GM23248 (cell line): ENCODE results near the gene TTC39A. TPM values are rescaled to one million over a fixed set of nuclear protein-coding genes. Genes with fewer than 3 reads are reported as not detected.

Experiments
- DNase-seq: peaks from one replicate; pipeline ENCODE4 v3.0.0-alpha.2; 2015
- H2AFZ ChIP-seq: fragments of 200-600 bp; sonication (generic); 2 replicates; pipeline ENCODE4 v1.6.1; 2016; ENCODE audit warnings: antibody characterized with exemption
- H3F3A ChIP-seq: fragments of 200-600 bp; sonication (generic); 2 replicates; pipeline ENCODE4 v1.6.1; 2016; ENCODE audit warnings: mild to moderate bottlenecking, antibody characterized with exemption, mixed run types; ENCODE audit not compliant: insufficient read depth
- H3K27ac ChIP-seq: fragments of 200-600 bp; sonication (generic); 2 replicates; pipeline ENCODE4 v1.5.1; 2016; ENCODE audit warnings: mild to moderate bottlenecking
- H3K27me3 ChIP-seq: fragments of 200-600 bp; sonication (generic); replicated peaks from 2 replicates; pipeline ENCODE4 v1.6.1; 2016; ENCODE audit warnings: mild to moderate bottlenecking; ENCODE audit not compliant: insufficient read depth
- H3K36me3 ChIP-seq: fragments of 200-600 bp; sonication (generic); 2 replicates; pipeline ENCODE4 v1.6.1; 2016; ENCODE audit warnings: low read depth, mild to moderate bottlenecking
- H3K4me1 ChIP-seq: fragments of 200-600 bp; sonication (generic); 2 replicates; pipeline ENCODE4 v1.6.1; 2016; ENCODE audit warnings: mild to moderate bottlenecking; ENCODE audit not compliant: insufficient read depth
- H3K4me2 ChIP-seq: fragments of 200-600 bp; sonication (generic); one replicate; pipeline ENCODE4 v1.6.1; 2016; ENCODE audit warnings: mild to moderate bottlenecking; ENCODE audit not compliant: unreplicated experiment
- H3K4me3 ChIP-seq: fragments of 200-600 bp; sonication (generic); 2 replicates; pipeline ENCODE4 v1.5.1; 2016; ENCODE audit warnings: mild to moderate bottlenecking
- H3K79me2 ChIP-seq: fragments of 200-600 bp; sonication (generic); 2 replicates; pipeline ENCODE4 v1.6.1; 2016; ENCODE audit warnings: mild to moderate bottlenecking; ENCODE audit not compliant: insufficient read depth
- H3K9ac ChIP-seq: fragments of 200-600 bp; sonication (generic); 2 replicates; pipeline ENCODE4 v1.6.1; 2016; ENCODE audit warnings: mild to moderate bottlenecking
- H3K9me2 ChIP-seq: fragments of 200-600 bp; sonication (generic); 2 replicates; pipeline ENCODE4 v1.6.1; 2016; ENCODE audit warnings: mixed run types, mild to moderate bottlenecking, moderate library complexity; ENCODE audit not compliant: insufficient read depth
- H3K9me3 ChIP-seq: fragments of 200-600 bp; sonication (generic); one replicate; pipeline ENCODE4 v1.6.1; 2017; ENCODE audit warnings: low read depth
- H4K20me1 ChIP-seq: fragments of 200-600 bp; sonication (generic); 2 replicates; pipeline ENCODE4 v1.6.0; 2016; ENCODE audit not compliant: insufficient read depth
- EZH2 ChIP-seq: fragments of 200-600 bp; sonication (generic); IDR thresholded peaks from 2 replicates; pipeline ENCODE4 v1.6.1; 2018; ENCODE audit warnings: antibody characterized with exemption, mild to moderate bottlenecking; ENCODE audit not compliant: insufficient read depth, poor library complexity, severe bottlenecking
- EZH2phosphoT487 ChIP-seq: fragments of 200-600 bp; sonication (generic); IDR thresholded peaks from 2 replicates; pipeline ENCODE4 v1.6.1; 2018; ENCODE audit warnings: antibody characterized with exemption, moderate library complexity, mild to moderate bottlenecking, low read depth; ENCODE audit not compliant: insufficient read depth
- WGBS, 2 experiments: methylation state at CpG; one replicate each; pipeline ENCODE4 v1.1.6; 2015 to 2017; ENCODE audit warnings: low lambda C conversion rate in 2 of 2, low coverage in 1 of 2; ENCODE audit errors: missing lambda C conversion rate in 2 of 2; 5-methylcytosine and 5-hydroxymethylcytosine counted together
- in situ Hi-C: fragments of 300-500 bp; cut with MboI; formaldehyde crosslinking; loops from 2 replicates; pipeline ENCODE4 v1.15.0; 2020
- polyA plus RNA-seq: library from polyadenylated mRNA; unstranded; fragments of >200 nt; fragmentation: Nextera tagmentation; extraction: Ambion mirVana; gene quantifications from 2 replicates; pipeline ENCODE4 v1.2.1, GENCODE V29; 2016
- total RNA-seq: library from RNA; depleted of rRNA; stranded (reverse); fragments of >200 nt; shearing (Covaris generic); gene quantifications from 2 replicates; pipeline ENCODE4 v1.2.3, GENCODE V29; 2014

TTC39A gene
- total and polyA plus RNA-seq, 2 experiments from 2014 or later, result 0.15 TPM; not detected in 1

DNA sequence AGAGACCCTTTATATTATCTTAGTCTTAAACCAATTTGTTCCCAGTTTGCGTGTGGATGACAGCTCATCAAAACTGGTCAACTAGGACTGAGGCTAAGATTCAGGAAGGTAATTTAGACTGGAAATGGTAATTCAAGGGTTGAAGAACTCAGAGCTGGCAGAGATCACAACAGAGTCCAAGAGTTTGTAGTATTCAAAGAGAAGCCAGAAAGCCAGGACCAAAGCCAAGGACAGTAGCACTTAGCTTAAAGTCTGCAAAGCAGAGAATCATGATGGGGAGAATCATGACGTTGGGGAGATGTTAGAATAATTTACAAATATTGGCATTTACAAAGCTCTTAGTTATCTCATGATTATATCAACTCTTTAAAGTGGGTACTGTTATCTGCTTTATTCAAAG lies 61.7 kb downstream of the TTC39A start:
- H3K9ac ChIP-seq, result no peak overlapping the region

DNA sequence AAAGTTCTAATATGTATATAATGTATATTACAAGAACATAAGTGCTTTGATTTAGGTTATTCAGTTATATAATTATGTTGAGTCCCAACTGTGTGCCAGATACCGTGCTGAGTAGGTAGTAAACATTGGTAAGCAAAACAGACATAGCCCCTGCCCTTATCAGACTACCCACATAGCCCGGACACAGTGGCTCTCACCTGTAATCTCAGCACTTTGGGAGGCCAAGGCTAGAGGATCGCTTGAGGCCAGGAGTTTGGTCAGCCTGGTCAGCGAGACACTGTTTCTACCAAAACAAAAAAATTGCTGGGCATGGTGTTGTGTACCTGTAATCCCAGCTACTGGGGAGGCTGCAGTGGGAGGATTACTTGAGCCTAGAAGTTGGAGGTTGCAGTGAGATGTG lies 63.6 kb downstream of the TTC39A start:
- peaks cover 91% of the 10 kb centered on the region for H3K79me2 ChIP-seq
- no peaks in the 10 kb centered on the region for H3K27me3 ChIP-seq
- H3K9me2 ChIP-seq, result no peaks in the 10 kb centered on the region
- DNase-seq, result no peak
- no peak overlapping the region for H3K27ac ChIP-seq
- in situ Hi-C loops, result no loop called here
- TF ChIP-seq EZH2, result no peak
- H3K36me3 ChIP-seq, result peaks cover 8% of the 10 kb centered on the region
- WGBS, 2 experiments, result 98% methylated on average over 4 of the region's 4 CpGs
- no peak overlapping the region for H2AFZ ChIP-seq
- no peak overlapping the region for H3K9ac ChIP-seq
- no peaks in the 10 kb centered on the region; the same call in 1 of the 2 replicates for H4K20me1 ChIP-seq
- no peaks in the 10 kb centered on the region for H3K9me3 ChIP-seq
- no peak overlapping the region for H3K4me3 ChIP-seq
- peaks cover 37% of the 10 kb centered on the region for H3F3A ChIP-seq
- H3K4me1 ChIP-seq, result peaks cover 72% of the 10 kb centered on the region
- H3K4me2 ChIP-seq, result no peak overlapping the region

More for the DNA sequence above, 61.7 kb downstream of the TTC39A start:
- 56 to 57% methylated on average over 2 of the region's 2 CpGs for WGBS, 2 experiments
- in situ Hi-C loops, result no loop called here
- TF ChIP-seq EZH2 (no peak), EZH2phosphoT487 (no peak)
- Histone ChIP-seq H3K4me2 (peak overlapping the region; percentile 57), H3K4me3 (peak overlapping the region; percentile 15; the same call in 1 of the 2 replicates), H3K36me3 (peaks cover 12% of the 10 kb centered on the region), H3K9me2 (no peaks in the 10 kb centered on the region), H4K20me1 (no peaks in the 10 kb centered on the region), H3K27ac (peak overlapping the region; percentile 38), H2AFZ (no peak overlapping the region), H3K4me1 (peaks cover 57% of the 10 kb centered on the region), H3K27me3 (no peaks in the 10 kb centered on the region), H3F3A (peaks cover 31% of the 10 kb centered on the region), H3K9me3 (no peaks in the 10 kb centered on the region), H3K79me2 (peaks cover 84% of the 10 kb centered on the region)
- peak; percentile 57 for DNase-seq

DNA sequence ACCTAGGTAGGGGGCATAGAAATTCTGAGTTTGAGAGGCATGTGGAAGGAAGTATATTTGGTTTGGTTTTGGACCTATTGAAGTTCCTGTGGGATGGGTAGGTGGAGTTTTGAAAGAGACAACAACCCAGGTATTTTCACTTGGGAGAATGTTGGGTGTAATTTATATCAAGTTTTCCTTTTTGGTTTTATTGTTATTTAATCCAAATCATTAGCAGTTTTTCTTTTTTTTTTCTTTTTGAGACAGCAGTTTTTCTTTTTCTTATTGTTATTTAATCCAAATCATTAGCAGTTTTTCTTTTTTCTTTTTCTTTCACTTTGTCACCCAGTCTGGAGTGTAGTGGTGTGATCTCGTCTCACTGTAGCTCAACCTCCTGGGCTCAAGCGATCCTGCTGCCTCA lies 64.2 kb downstream of the TTC39A start:
- no peak for DNase-seq
- Histone ChIP-seq H3K9me3 (no peaks in the 10 kb centered on the region), H3K27me3 (no peaks in the 10 kb centered on the region), H3K9me2 (no peaks in the 10 kb centered on the region), H3K36me3 (peaks cover 2% of the 10 kb centered on the region), H3K4me3 (no peak overlapping the region), H3K4me1 (peaks cover 77% of the 10 kb centered on the region), H4K20me1 (no peaks in the 10 kb centered on the region; the same call in 1 of the 2 replicates), H3K79me2 (peaks cover 90% of the 10 kb centered on the region), H3K9ac (no peak overlapping the region), H3K4me2 (peak overlapping the region; percentile 48), H3K27ac (no peak overlapping the region), H2AFZ (no peak overlapping the region), H3F3A (peaks cover 42% of the 10 kb centered on the region)
- TF ChIP-seq EZH2, result no peak
- TF ChIP-seq EZH2phosphoT487, result no peak
- WGBS, 2 experiments, result 95 to 97% methylated on average over 2 of the region's 2 CpGs
- in situ Hi-C loops, result no loop called here

DNA sequence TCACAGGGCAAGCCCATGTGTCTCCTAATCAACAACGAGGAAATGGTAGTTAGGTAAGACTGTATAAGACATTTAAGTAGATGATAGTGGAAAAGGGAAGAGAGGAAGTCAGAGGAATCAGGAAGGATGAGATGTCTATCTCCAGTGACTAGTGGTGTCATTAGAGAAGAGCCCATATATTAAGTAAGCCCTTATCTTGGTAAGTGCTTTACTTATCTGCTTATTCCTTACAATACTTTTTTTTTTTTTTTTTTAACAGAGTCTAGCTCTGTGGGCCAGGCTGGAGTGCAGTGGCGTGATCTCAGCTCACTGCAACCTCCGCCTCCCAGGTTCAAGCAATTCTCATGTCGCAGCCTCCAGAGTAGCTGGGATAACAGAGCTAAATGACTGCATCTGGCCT lies 64.7 kb downstream of the TTC39A start:
- peaks cover under 1% of the 10 kb centered on the region; the same call in 1 of the 2 replicates for H4K20me1 ChIP-seq

DNA sequence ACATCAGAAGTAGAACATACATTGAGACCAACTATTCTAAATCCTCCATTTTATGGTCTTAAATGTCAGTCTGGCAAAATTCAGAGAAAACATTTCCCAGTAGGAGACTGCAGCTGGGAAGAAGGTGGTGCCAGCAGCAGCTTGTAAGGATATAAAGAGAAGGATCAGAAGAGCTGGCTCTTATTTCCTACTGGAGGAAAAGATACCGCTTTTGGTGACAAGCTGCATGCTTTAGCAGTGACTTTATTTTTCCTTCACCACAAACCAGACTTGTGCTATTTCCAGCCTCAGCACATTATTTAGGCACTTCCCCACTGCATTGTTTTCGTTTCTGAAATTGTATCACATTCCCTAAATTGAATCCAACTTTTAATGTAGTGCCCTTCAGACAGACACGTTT lies 65.9 kb downstream of the TTC39A start:
- Histone ChIP-seq H3K36me3 (no peaks in the 10 kb centered on the region), H3K4me1 (peaks cover 83% of the 10 kb centered on the region), H3F3A (peaks cover 46% of the 10 kb centered on the region), H3K27me3 (no peaks in the 10 kb centered on the region), H3K79me2 (peaks cover 90% of the 10 kb centered on the region), H3K9ac (peak overlapping the region; percentile 37; the same call in 1 of the 2 replicates), H3K9me3 (no peaks in the 10 kb centered on the region), H3K4me2 (peak overlapping the region; percentile 78), H2AFZ (no peak overlapping the region), H4K20me1 (peaks cover 9% of the 10 kb centered on the region; the same call in 1 of the 2 replicates), H3K9me2 (no peaks in the 10 kb centered on the region), H3K27ac (peak overlapping the region; percentile 67), H3K4me3 (peak overlapping the region; percentile 54)
- TF ChIP-seq EZH2phosphoT487, result no peak
- TF ChIP-seq EZH2, result no peak
- peak; percentile 92 for DNase-seq
- WGBS, 2 experiments, result 0 to 1% methylated on average over 3 of the region's 3 CpGs
- in situ Hi-C loops, result no loop called here

More for the DNA sequence above, 64.7 kb downstream of the TTC39A start:
- H3K4me1 ChIP-seq, result peaks cover 82% of the 10 kb centered on the region
- no peak overlapping the region for H3K9ac ChIP-seq
- H3K27ac ChIP-seq, result no peak overlapping the region
- TF ChIP-seq EZH2 (no peak), EZH2phosphoT487 (no peak)
- peaks cover 90% of the 10 kb centered on the region for H3K79me2 ChIP-seq
- H3K4me3 ChIP-seq, result no peak overlapping the region
- in situ Hi-C loops, result no loop called here
- H3K9me3 ChIP-seq, result no peaks in the 10 kb centered on the region
- H3K9me2 ChIP-seq, result no peaks in the 10 kb centered on the region
- no peak for DNase-seq
- no peak overlapping the region for H2AFZ ChIP-seq
- no peaks in the 10 kb centered on the region for H3K36me3 ChIP-seq
- 83 to 87% methylated on average over 4 of the region's 4 CpGs for WGBS, 2 experiments
- H3K27me3 ChIP-seq, result no peaks in the 10 kb centered on the region
- peak overlapping the region; percentile 48 for H3K4me2 ChIP-seq
- peaks cover 46% of the 10 kb centered on the region for H3F3A ChIP-seq
